ENCODE data around the gene PPP4R4. TPM values are rescaled to one million over a fixed set of nuclear protein-coding genes. Genes with fewer than 3 reads are reported as not detected.

The PPP4R4 gene
- 1.6 TPM for total RNA-seq

GRCh38 chr14:94173885-94174603, at the start of gene PPP4R4:
Gene PPP4R4 (plus strand): TSS chr14:94174322. CDS start chr14:94174466, 144 bp downstream.

GRCh38 chr14:94129111-94129757, 44.9 kb upstream of the PPP4R4 start, which contains the start of gene IFI27L2:
Gene IFI27L2 (minus strand): TSS chr14:94129604. CDS start chr14:94129564, 40 bp downstream.

GRCh38 chr14:94292872-94293577, 118.9 kb downstream of the PPP4R4 start, which contains the start of gene SERPINA10:
Gene SERPINA10 (minus strand): TSS chr14:94293268. CDS start chr14:94290593, 2,675 bp downstream.

GRCh38 chr14:94322648-94323570, 148.8 kb downstream of the PPP4R4 start, which contains the start of gene SERPINA6:
Gene SERPINA6 (minus strand): TSS chr14:94323336. CDS start chr14:94314648, 8,688 bp downstream.

Other genes starting within 250 kb of the PPP4R4 start
- 1.6 TPM for gene FAM181A, start 247.0 kb upstream of the PPP4R4 start, total RNA-seq
- gene ASB2, start 197.8 kb upstream of the PPP4R4 start, total RNA-seq = not detected
- not detected for gene CCDC197, start 177.0 kb upstream of the PPP4R4 start, total RNA-seq
- 5.6 TPM for gene OTUB2, start 148.0 kb upstream of the PPP4R4 start, total RNA-seq
- 121 TPM for gene DDX24, start 93.1 kb upstream of the PPP4R4 start, total RNA-seq
- 5.3 TPM for gene IFI27L1, start 93.0 kb upstream of the PPP4R4 start, total RNA-seq
- gene IFI27, start 63.6 kb upstream of the PPP4R4 start, total RNA-seq = 8.8 TPM
- 11.9 TPM for gene IFI27L2, start 44.7 kb upstream of the PPP4R4 start, total RNA-seq
- gene SERPINA10, start 118.9 kb downstream of the PPP4R4 start, total RNA-seq = not detected
- gene SERPINA6, start 149.0 kb downstream of the PPP4R4 start, total RNA-seq = not detected
- not detected for gene SERPINA2, start 192.4 kb downstream of the PPP4R4 start, total RNA-seq
- 1.9 TPM for gene SERPINA1, start 214.3 kb downstream of the PPP4R4 start, total RNA-seq